GM10847 (cell line): Measurements from ENCODE around the gene AP1AR.

Experiments used
- POLR2A ChIP-seq: IDR thresholded peaks from 2 replicates; pipeline ENCODE4 v1.6.1; 2011; ENCODE audit not compliant: insufficient read length; ENCODE audit errors: extremely low read depth

AP1AR gene

GRCh38 chr4:112318239-112319142 is 86.9 kb downstream of the AP1AR start:
- no peak for TF ChIP-seq POLR2A
